RWPE2 (cell line): ENCODE results near the gene CSRP2.

ENCODE experiments used
- ATAC-seq: fragments of 200-7000 bp; cut with Tn5 transposase; 3 replicates; pipeline ENCODE4 v1.9.1; 2021; ENCODE audit warnings: low read depth
- DNase-seq: peaks from one replicate; pipeline ENCODE4 v3.0.0-alpha.2; 2020; ENCODE audit warnings: low spot score
- H3K27ac ChIP-seq: fragments of 450-650 bp; 2 replicates; pipeline ENCODE4 v1.5.1; 2017; ENCODE audit warnings: mild to moderate bottlenecking; ENCODE audit not compliant: poor library complexity, severe bottlenecking
- H3K27me3 ChIP-seq: fragments of 250-450 bp; sonication (Bioruptor Pico); 2 replicates; pipeline ENCODE4 v1.5.1; 2021; ENCODE audit warnings: mild to moderate bottlenecking, moderate library complexity; ENCODE audit not compliant: insufficient read depth, poor library complexity, severe bottlenecking
- H3K36me3 ChIP-seq: fragments of 250-450 bp; sonication (Bioruptor Pico); 2 replicates; pipeline ENCODE4 v1.5.1; 2020; ENCODE audit warnings: low read depth, mild to moderate bottlenecking, moderate library complexity
- H3K4me1 ChIP-seq: fragments of 250-450 bp; sonication (Bioruptor Pico); 2 replicates; pipeline ENCODE4 v1.5.1; 2021; ENCODE audit warnings: mild to moderate bottlenecking, moderate library complexity; ENCODE audit not compliant: insufficient read depth, poor library complexity, severe bottlenecking
- H3K4me3 ChIP-seq: fragments of 250-450 bp; sonication (Bioruptor Pico); 2 replicates; pipeline ENCODE4 v1.5.1; 2021; ENCODE audit warnings: mild to moderate bottlenecking, moderate library complexity; ENCODE audit not compliant: severe bottlenecking
- H3K9me3 ChIP-seq: fragments of 250-450 bp; sonication (Bioruptor Pico); 2 replicates; pipeline ENCODE4 v1.5.1; 2021; ENCODE audit warnings: mild to moderate bottlenecking, moderate library complexity; ENCODE audit not compliant: severe bottlenecking
- CTCF ChIP-seq: fragments of 450-650 bp; IDR thresholded peaks from one replicate; pipeline ENCODE4 v1.5.1; 2017; ENCODE audit warnings: mild to moderate bottlenecking, moderate library complexity; ENCODE audit not compliant: poor library complexity, severe bottlenecking

Gene CSRP2

GRCh38 chr12:76878899-76879709 lies at the start of gene CSRP2:
TSS of gene CSRP2 (minus strand) at chr12:76879019. CDS start at chr12:76866260, 12,759 bp downstream.
- H3K4me1 ChIP-seq: peaks cover 12% of the 10 kb centered on the region
- TF ChIP-seq CTCF: no peak
- no peaks in the 10 kb centered on the region for H3K9me3 ChIP-seq
- peak; percentile 84 for DNase-seq
- H3K4me3 ChIP-seq: peak within 1 kb of the TSS; percentile 76
- H3K27ac ChIP-seq: peak within 1 kb of the TSS; percentile 36
- peak; percentile 83 for ATAC-seq
- no peaks in the 10 kb centered on the region for H3K36me3 ChIP-seq
- no peaks in the 10 kb centered on the region for H3K27me3 ChIP-seq

- Histone ChIP-seq H3K36me3 (no peaks in the 10 kb centered on the region), H3K9me3 (no peaks in the 10 kb centered on the region), H3K4me1 (no peaks in the 10 kb centered on the region), H3K4me3 (no peak overlapping the region), H3K27me3 (no peaks in the 10 kb centered on the region), H3K27ac (no peak overlapping the region)
- DNase-seq (no peak), ATAC-seq (no peak)
- TF ChIP-seq CTCF: peak; percentile 42
Observed at GRCh38 chr12:76927170-76927784, 48.5 kb upstream of the CSRP2 start.

GRCh38 chr12:76925135-76925534 lies 46.3 kb upstream of the CSRP2 start:
- H3K36me3 ChIP-seq: no peaks in the 10 kb centered on the region
- H3K27me3 ChIP-seq: no peaks in the 10 kb centered on the region
- ATAC-seq: no peak
- no peaks in the 10 kb centered on the region for H3K4me1 ChIP-seq
- no peak for TF ChIP-seq CTCF
- H3K27ac ChIP-seq: no peak overlapping the region
- DNase-seq: no peak
- H3K9me3 ChIP-seq: no peaks in the 10 kb centered on the region
- no peak overlapping the region for H3K4me3 ChIP-seq

- Histone ChIP-seq H3K4me3 (no peak overlapping the region), H3K9me3 (no peaks in the 10 kb centered on the region), H3K27me3 (no peaks in the 10 kb centered on the region), H3K36me3 (no peaks in the 10 kb centered on the region), H3K4me1 (no peaks in the 10 kb centered on the region), H3K27ac (no peak overlapping the region)
- no peak for TF ChIP-seq CTCF
- ATAC-seq (no peak), DNase-seq (no peak)
Observed at GRCh38 chr12:76922866-76923265, 44.0 kb upstream of the CSRP2 start.
